ENCODE results near the gene C1QC.

The C1QC gene

DNA sequence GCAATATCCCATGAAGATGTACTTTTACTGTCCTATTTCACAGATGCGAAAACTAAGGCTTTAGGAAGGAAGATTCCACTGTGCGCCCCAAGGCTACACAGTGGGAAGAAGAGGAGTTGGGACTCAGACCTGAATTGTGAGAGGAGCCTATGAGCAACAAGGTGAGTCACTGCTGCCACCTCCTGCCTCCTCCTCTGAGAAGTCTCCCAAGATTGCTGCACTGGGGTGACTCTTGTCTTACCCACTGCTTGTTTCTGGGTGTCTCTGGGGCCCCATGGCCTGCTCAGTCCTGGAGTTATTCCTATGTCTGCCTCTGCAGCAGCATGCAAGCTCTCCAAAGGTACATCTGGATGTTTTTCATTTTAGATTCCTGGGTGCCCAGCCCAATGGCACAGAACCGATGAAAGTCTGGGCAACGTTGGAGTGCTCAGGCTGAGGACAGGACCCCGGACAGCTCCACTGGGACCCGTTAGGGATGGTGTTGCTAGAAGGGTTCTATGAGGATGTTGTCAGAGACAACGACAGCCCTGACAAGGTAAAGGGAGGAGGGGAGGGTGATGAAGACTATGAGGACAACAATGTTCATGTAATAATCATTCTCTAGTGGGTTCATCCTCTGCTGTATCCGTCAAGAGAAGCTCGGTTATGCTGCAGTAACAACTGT, 18.0 kb upstream of the C1QC start:
- in situ Hi-C loops (cut with HindIII; ENCODE audit: low sequenced_read_pairs): no loop called here
- no peak overlapping the region for H3K4me3 ChIP-seq (ENCODE audit: low read depth, low read length)
- no peak for TF ChIP-seq CTCF (IDR thresholded peaks at IDR 0.05; ENCODE audit: low read depth, low read length)
- no peak for DNase-seq (ENCODE audit: low read depth, low spot score)

DNA sequence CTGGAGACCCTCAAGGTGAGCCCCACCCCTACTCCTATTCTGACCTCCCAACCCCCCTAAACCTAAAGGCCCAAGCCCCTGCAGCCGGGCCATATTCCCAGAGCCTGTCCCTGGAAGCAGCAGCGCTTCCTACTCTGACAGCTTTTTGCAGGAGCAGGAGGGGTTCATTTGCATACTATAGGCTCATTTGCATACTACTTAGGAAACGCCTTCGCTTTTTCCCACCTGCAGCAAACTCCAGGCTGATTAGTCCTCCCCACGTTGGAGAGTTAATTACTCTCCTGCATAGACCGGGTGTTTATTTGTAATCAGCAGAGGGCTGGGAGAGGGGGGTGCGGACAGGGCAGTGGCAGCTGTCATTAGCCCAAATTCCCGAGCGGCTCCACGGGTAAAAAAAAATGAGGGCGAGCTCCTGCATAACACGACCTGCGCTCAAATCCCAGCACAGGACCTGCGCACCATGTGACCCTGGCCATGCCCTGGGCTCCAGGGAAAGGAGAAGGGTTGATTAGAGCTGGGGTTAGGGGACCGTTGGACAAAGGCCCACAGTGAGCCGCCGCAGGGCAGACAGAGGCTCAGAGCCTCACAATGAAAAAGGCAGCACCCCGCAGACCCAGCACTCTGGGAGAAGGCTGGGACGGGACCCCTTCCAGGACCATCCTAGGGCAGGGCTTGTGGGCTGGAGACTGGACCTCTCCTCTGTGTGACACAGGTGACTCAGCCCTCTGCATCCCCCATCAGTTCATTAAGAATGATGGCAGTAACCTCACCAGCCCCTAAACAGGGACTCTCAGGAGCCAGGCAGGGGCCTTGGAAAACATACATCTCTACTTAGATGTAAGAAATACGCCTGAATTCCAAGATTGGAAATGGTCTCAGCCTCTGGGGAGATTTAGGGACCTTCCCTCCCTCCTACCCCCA, 16.9 kb upstream of the C1QC start:
- H3K4me3 ChIP-seq (ENCODE audit: low read depth, low read length): no peak overlapping the region
- in situ Hi-C loops (cut with HindIII; ENCODE audit: low sequenced_read_pairs): no loop called here
- no peak for DNase-seq (ENCODE audit: low read depth, low spot score)

GRCh38 chr1:22627331-22627730, 16.1 kb upstream of the C1QC start:
- DNase-seq (ENCODE audit: low read depth, low spot score): no peak
- no peak overlapping the region for H3K4me3 ChIP-seq (ENCODE audit: low read depth, low read length)
- TF ChIP-seq CTCF (IDR thresholded peaks at IDR 0.05; ENCODE audit: low read depth, low read length): no peak
- in situ Hi-C loops (cut with HindIII; ENCODE audit: low sequenced_read_pairs): no loop called here

More for the DNA sequence above, 16.9 kb upstream of the C1QC start:
- no peak for TF ChIP-seq CTCF (IDR thresholded peaks at IDR 0.05; ENCODE audit: low read depth, low read length)

- H3K4me3 ChIP-seq (ENCODE audit: low read depth, low read length): no peak overlapping the region
- no peak for DNase-seq (ENCODE audit: low read depth, low spot score)
- in situ Hi-C loops (cut with HindIII; ENCODE audit: low sequenced_read_pairs): no loop called here
- no peak for TF ChIP-seq CTCF (IDR thresholded peaks at IDR 0.05; ENCODE audit: low read depth, low read length)
Measured at GRCh38 chr1:22628698-22629444, 14.6 kb upstream of the C1QC start.

DNA sequence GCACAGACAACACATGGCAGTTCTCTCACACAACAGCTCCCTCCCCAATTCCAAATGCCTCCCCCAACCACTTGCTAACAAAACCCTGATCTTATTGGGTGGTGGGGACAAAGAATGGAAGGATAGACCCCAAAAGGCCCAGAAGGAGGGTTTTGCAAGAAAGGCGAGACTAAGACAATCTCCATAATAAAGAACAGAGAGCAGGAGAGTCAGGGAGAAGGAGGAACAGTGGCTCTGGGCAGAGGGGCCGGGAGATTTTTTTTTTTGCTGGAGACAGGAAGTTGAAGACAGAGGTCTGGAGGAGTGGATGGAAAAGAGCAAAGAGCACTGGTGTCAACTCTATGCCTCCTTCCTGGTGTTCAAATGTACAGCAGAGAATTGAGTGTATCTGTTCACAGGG, 13.5 kb upstream of the C1QC start:
- TF ChIP-seq CTCF (IDR thresholded peaks at IDR 0.05; ENCODE audit: low read depth, low read length): no peak
- in situ Hi-C loops (cut with HindIII; ENCODE audit: low sequenced_read_pairs): no loop called here
- no peak overlapping the region for H3K4me3 ChIP-seq (ENCODE audit: low read depth, low read length)

DNA sequence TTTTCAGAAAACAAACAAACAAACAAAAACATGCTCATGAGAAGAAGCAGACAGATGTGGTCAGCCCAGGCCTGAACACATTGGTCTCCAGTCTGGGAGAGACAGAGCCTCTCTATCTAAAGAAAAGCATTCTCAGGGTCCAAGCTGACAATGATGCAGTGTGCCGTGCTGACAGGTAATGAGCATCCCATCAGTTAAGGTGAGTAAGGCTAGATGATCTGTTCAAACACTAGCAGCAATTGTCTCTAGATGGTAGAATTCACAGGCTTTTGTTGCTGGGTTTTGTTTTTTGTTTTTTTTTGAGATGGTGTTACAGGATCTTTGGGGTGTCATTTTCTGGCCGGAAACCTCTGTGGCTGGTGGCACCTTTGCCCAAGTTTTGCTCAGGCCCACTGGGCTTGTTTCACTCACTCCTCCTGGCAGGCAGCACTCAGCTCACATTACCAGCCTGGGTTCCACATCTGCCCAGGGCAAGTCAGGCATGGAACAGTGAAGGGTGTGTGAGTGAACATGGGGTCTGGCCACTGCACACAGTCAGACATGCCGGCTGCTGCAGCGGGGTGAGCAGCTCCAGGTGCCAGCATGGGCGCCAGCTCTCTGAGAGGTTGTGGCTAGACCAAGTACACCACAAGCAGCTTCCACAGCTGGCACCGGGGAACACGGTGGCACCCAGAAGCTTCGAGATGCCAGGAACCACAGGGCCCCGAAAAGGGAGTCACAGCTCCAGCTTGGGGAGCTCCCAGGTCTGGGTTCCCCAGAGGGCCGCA, 9.6 kb upstream of the C1QC start:
- TF ChIP-seq CTCF (IDR thresholded peaks at IDR 0.05; ENCODE audit: low read depth, low read length): no peak
- DNase-seq (ENCODE audit: low read depth, low spot score): no peak
- in situ Hi-C loops (cut with HindIII; ENCODE audit: low sequenced_read_pairs): no loop called here
- no peak overlapping the region for H3K4me3 ChIP-seq (ENCODE audit: low read depth, low read length)

More for the DNA sequence above, 13.5 kb upstream of the C1QC start:
- no peak for DNase-seq (ENCODE audit: low read depth, low spot score)

All from astrocyte of the spinal cord (primary cell).